Occipital lobe (tissue), 2 donors: Measurements from ENCODE around the gene ACKR2. TPM values are rescaled to one million over a fixed set of nuclear protein-coding genes. Genes with fewer than 3 reads are reported as not detected.
A peak's percentile ranks its signal among the peaks of the same experiment; 100 is the strongest.
"Not testable (repeated sequence)": the region's sequence is repeated elsewhere in the genome, so short reads cannot be mapped to it uniquely, and the experiment has no call there.

Source experiments
- DNase-seq: peaks from one replicate; lab custom pipeline; 2025; lab: John Stamatoyannopoulos, UW
- total RNA-seq: library from RNA; depleted of rRNA; stranded (reverse); fragments of >200 nt; gene quantifications from one replicate; pipeline ENCODE4 v1.2.3, GENCODE V29; 2014

ACKR2 gene
- total RNA-seq, 1 donor from 2014 or later, result 0.16 TPM

GRCh38 chr3:42801048-42801620, 8.1 kb upstream of the ACKR2 start:
- no peak for DNase-seq

- no peak for DNase-seq
Observed at GRCh38 chr3:42801784-42802183, 7.5 kb upstream of the ACKR2 start.

- no peak for DNase-seq
Observed at GRCh38 chr3:42802876-42803413, 6.3 kb upstream of the ACKR2 start.

- DNase-seq, result no peak
Observed at GRCh38 chr3:42803414-42804105, 5.7 kb upstream of the ACKR2 start.

DNA sequence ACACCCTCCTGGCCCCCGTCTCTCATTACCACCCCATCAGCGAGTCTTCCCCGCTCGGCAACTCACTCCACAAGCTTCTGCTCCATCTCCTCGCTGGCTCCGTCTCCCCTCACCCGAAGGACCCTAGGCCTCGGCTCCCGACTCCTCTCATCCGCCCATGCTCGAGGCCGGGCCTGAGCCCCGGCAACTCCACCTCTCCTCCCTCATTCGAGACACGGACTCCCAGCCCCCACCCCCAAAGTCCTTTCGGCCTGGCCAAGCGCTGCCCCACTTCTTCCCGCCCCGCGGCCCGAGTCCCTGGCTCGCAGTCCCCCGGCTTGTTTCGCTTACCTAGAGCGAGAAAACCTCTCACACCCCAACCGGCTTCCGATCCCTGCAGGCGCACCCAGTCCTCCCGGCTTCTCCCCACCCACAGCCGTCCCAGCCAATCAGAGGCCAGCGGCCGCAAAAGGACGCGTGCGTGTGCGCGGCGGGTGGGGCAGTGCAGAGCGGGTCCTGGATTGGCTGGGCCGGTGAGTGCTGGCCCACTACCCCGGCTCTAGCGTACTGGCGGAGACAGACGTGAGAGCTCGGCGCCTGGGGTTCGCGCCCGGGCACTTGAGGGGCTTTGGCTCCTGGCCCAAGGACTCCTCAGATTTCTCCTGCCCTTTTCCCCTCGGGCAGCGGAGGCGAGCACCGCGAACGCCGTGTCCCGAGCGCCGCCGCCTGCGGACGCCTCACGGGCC, 5.0 kb upstream of the ACKR2 start, which contains the start of gene HIGD1A:
HIGD1A (minus strand) TSS at position 385 of the 725 bp plus-strand sequence. CDS start 10,237 bp downstream, outside the sequence.
- peak; percentile 97 for DNase-seq

DNA sequence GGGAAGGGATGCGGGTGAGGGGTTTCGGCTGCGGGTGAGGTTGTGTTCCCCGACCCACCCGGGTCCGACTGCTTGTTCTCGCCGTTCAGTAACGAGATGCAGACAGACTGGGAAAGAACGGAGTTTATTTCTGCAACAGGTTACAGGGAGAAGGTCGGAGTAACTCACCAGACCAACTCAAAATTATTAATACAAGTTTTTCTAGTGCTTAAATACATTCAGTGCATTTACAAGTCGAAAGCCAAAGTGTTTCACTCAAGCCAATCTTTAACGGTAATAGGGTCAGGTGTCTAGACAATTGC, 4.5 kb upstream of the ACKR2 start:
- DNase-seq, result no peak

DNA sequence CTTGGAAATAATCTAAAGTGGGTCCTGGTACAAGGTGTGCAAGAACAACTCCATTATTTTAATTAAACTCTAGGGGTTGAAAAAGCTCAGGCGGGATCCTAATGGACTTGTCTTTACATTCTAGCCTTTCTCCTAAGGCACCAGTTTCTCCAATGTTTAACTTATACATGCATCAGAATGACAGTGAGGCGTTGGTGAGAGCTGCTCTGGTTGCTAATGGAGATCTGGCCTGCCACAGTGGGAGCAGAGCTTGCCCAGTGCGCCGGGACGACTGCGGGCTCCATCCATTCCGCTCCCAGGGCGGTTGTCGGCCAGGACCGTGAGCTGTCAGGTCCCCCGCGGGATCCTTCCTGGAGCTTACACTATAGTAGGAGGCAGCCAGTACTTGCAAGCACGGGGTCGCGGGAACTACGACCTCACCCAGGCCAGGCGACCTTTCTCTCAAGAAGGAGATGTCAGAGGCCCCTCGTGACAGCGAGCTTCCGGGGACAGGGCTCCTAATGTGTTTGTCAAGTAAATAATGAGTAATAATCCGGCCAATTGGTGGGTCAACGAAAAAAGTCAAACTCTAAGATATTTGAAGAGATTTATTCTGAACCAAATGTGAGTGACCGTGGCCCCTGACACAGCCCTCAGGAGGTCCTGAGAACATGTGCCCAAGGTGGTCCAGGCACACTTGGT, 4.0 kb upstream of the ACKR2 start:
- no peak for DNase-seq

DNA sequence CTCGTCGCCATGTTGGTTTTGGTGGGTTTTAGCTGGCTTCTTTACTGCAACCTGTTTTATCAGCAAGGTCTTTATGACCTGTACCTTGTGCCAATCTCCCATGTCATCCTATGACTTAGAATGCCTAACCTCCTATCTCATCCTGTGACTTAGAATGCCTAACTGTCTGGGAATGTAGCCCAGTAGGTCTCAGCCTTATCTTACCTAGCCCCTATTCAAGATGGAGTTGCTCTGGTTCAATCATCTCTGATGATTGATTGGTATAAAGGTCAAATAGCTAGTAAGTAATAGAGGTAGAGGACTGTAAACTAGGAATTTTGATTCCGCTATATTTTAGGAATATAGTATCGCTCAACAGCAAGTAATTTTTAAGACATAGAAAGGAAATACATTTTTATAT, 1.3 kb upstream of the ACKR2 start:
- DNase-seq, result no peak

DNA sequence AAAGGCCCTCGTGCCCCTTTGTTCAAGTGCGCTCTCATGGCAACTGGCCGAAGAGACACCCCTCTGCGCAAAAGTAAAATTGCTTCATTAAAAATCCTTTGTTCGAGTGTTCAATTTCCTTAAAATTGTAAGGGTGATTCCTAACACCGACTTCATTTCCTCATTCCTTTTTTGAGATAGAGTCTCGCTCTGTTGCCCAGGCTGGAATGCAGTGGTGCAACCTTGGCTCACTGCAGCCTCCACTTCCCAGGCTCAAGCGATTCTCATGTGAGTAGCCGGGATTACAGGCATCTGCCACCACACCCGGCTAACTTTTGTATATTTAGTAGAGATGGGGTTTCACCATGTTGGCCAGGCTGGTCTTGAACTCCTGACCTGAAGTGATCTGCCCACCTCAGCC, 1.5 kb downstream of the ACKR2 start:
- not testable (repeated sequence) for DNase-seq

DNA sequence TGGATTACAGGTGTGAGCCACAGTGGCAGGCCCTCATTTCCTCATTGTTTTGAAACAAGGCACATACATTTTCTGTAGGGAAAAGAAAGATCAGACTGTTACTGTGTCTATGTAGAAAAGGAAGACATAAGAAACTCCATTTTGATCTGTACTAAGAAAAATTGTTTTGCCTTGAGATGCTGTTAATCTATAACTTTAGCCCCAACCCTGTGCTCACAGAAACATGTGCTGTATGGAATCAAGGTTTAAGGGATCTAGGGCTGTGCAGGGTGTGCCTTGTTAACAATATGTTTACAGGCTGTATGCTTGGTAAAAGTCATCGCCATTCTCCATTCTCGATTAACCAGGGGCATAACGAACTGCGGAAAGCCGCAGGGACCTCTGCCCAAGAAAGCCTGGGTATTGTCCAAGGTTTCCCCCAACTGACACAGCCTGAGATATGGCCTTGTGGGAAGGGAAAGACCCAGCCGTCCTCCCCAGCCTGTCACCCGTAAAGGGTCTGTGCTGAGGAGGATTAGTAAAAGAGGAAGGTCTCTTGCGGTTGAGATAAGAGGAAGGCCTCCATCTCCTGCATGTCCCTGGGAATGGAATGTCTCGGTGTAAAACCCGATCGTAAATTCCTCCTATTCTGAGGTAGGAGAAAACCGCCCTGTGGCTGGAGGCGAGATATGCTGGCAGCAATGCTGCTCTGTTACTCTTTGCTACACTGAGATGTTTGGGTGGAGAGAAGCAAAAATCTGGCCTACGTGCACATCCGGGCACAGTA, 2.1 kb downstream of the ACKR2 start:
- not testable (repeated sequence) for DNase-seq

DNA sequence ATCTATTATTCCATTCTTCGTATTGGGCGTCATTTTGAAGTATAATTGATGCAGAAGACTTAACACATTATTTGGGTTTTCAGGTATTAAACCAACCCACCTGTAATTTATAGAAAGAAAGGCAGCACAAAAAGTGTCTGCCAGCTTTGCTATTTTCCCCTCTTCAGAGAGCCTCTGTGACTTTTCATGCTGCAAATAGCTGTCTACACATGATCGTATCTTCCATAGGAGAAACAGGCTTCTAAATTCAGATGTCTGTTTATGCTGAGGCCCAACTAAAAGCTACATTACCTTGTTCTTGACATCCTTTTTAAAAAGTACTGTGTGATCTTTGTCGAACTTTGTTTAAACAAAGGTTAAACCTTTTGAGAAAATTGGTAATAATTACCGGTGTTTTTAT, 5.0 kb downstream of the ACKR2 start:
- no peak for DNase-seq

- DNase-seq, result no peak
Observed at GRCh38 chr3:42814914-42815507, 5.8 kb downstream of the ACKR2 start.

- DNase-seq, result no peak
Observed at GRCh38 chr3:42815826-42816225, 6.6 kb downstream of the ACKR2 start.

GRCh38 chr3:42819351-42819965, 10.2 kb downstream of the ACKR2 start:
- no peak for DNase-seq

DNA sequence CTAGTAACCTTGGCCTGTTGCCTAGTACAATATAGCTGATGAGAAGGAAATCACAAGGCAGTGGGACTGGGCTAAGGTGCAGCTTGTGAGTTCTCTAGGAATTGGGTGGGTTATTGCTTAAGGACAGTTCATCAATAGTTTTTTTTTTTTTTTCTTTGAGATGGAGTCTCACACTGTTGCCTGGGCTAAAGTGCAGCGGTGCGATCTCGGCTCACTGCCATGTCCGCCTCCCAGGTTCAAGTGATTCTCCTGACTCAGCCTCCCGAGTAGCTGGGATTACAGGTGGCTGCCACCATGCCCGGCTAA, 11.5 kb downstream of the ACKR2 start:
- DNase-seq, result no peak

DNA sequence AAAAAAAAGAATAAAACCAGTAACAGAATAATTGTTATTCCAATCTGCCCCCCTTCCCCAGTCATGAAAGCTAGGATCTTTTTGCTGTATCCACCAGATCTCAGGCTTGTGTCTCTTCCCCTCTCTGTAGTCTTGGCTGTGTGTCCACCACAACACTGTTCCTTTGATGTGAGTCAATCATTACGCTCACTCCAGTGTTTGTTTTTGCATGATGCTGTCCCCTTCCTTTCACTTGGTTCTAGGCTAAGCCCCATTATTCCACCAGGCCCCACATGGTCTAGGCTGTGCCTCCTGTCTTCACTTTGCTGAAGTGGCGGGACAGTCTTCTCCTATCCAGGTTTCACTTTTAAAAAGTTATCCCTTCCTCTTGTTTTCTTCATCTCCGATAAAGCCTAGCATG, 13.6 kb downstream of the ACKR2 start:
- no peak for DNase-seq

GRCh38 chr3:42823351-42823750, 14.1 kb downstream of the ACKR2 start:
- no peak for DNase-seq

GRCh38 chr3:42826141-42826540, 16.9 kb downstream of the ACKR2 start:
- DNase-seq, result no peak

GRCh38 chr3:42827023-42827422, 17.8 kb downstream of the ACKR2 start:
- DNase-seq, result no peak

GRCh38 chr3:42827654-42828053, 18.4 kb downstream of the ACKR2 start:
- DNase-seq, result no peak
